BLaER1 (cell line): ENCODE data around the gene DCBLD1.
A peak's percentile ranks its signal among the peaks of the same experiment; 100 is the strongest.

Experiments used
- H3K27ac ChIP-seq: shearing (Covaris generic); formaldehyde crosslinking; 2 replicates; pipeline ENCODE4 v1.8.1; 2022
- H3K27me3 ChIP-seq: shearing (Covaris generic); formaldehyde crosslinking; 2 replicates; pipeline ENCODE4 v1.8.1; 2022
- H3K36me3 ChIP-seq: shearing (Covaris generic); formaldehyde crosslinking; 2 replicates; pipeline ENCODE4 v1.8.1; 2022
- H3K4me1 ChIP-seq: shearing (Covaris generic); formaldehyde crosslinking; 2 replicates; pipeline ENCODE4 v1.8.1; 2022
- H3K4me2 ChIP-seq: shearing (Covaris generic); formaldehyde crosslinking; 2 replicates; pipeline ENCODE4 v1.8.1; 2022
- H3K4me3 ChIP-seq: shearing (Covaris generic); formaldehyde crosslinking; 2 replicates; pipeline ENCODE4 v1.8.1; 2022
- H3K9ac ChIP-seq: shearing (Covaris generic); formaldehyde crosslinking; 2 replicates; pipeline ENCODE4 v1.8.1; 2022
- H3K9me3 ChIP-seq: shearing (Covaris generic); formaldehyde crosslinking; 2 replicates; pipeline ENCODE4 v1.8.1; 2022
- H4K20me1 ChIP-seq: shearing (Covaris generic); formaldehyde crosslinking; 2 replicates; pipeline ENCODE4 v1.8.1; 2022
- Cebpa-rat ChIP-seq: shearing (Covaris generic); IDR thresholded peaks from 2 replicates; pipeline ENCODE4 v1.8.1; 2022

The DCBLD1 gene

GRCh38 chr6:117540670-117541069, 58.2 kb downstream of the DCBLD1 start:
- Histone ChIP-seq H3K9me3 (no peaks in the 10 kb centered on the region), H3K27me3 (no peaks in the 10 kb centered on the region), H3K4me3 (no peak overlapping the region), H3K4me1 (no peaks in the 10 kb centered on the region), H3K9ac (no peak overlapping the region), H4K20me1 (no peaks in the 10 kb centered on the region), H3K36me3 (no peaks in the 10 kb centered on the region), H3K4me2 (no peak overlapping the region), H3K27ac (no peak overlapping the region)
- no peak for TF ChIP-seq Cebpa-rat

DNA sequence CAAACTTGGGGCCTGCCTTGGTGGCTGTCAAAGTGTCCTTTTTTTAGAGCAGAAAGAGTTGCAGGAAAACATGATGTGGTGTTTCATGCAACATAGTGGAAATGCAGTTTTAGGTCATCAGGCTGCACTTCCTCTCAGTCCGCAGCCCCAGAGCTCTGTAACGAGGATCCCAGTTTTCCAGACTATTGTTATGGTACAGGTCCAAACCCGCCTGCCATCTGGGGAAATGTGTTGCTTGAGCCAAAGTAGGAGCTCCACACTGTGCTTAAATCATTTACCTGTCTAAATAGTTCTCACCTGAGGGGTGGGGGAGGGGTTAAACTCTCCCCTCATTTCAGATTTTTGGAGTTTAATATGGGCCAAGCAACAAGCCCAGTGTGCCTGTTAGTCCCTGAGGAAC, 60.0 kb downstream of the DCBLD1 start:
- H3K36me3 ChIP-seq, result no peaks in the 10 kb centered on the region
- H3K27ac ChIP-seq, result no peak overlapping the region

GRCh38 chr6:117544716-117545115, 62.2 kb downstream of the DCBLD1 start:
- H3K9ac ChIP-seq, result no peak overlapping the region
- H3K4me3 ChIP-seq, result no peak overlapping the region
- TF ChIP-seq Cebpa-rat, result no peak

More for the DNA sequence above, 60.0 kb downstream of the DCBLD1 start:
- Histone ChIP-seq H3K27me3 (0 out of 2 replicates have a peak, but pooled peaks cover under 1% of the 10 kb centered on the region), H3K4me1 (peaks cover 2% of the 10 kb centered on the region), H3K4me3 (no peak overlapping the region), H3K9me3 (no peaks in the 10 kb centered on the region), H3K4me2 (no peak overlapping the region), H3K9ac (no peak overlapping the region), H4K20me1 (no peaks in the 10 kb centered on the region)
- no peak for TF ChIP-seq Cebpa-rat

DNA sequence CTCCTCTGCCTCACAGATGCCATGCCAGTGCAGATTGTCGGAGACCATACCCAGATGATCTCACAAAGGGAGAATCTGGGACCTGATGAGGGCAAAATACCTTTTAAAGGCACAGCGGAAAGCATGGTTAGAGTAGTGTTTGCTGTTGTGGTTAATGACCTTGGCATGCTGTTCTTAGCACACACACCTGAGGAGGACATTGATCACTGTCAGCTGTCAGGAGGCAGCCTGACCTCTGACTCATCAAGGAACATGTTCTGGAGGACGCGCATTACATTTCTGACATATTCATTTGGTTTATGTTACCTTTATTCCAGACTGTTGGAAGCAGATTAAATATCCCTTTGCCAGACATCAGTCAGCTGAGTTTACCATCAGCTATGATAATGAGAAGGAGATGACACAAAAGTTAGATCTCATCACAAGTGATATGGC, 62.7 kb downstream of the DCBLD1 start:
- Histone ChIP-seq H3K36me3 (no peaks in the 10 kb centered on the region), H3K4me1 (peaks cover 26% of the 10 kb centered on the region), H4K20me1 (no peaks in the 10 kb centered on the region), H3K9ac (no peak overlapping the region), H3K4me2 (no peak overlapping the region), H3K9me3 (peaks cover 6% of the 10 kb centered on the region), H3K27me3 (peaks cover 6% of the 10 kb centered on the region; the same call in 1 of the 2 replicates), H3K27ac (no peak overlapping the region), H3K4me3 (no peak overlapping the region)
- no peak for TF ChIP-seq Cebpa-rat

More at GRCh38 chr6:117544716-117545115, 62.2 kb downstream of the DCBLD1 start:
- Histone ChIP-seq H3K4me1 (peaks cover 25% of the 10 kb centered on the region), H3K27ac (no peak overlapping the region), H3K36me3 (no peaks in the 10 kb centered on the region), H3K27me3 (peaks cover 6% of the 10 kb centered on the region; the same call in 1 of the 2 replicates), H3K4me2 (no peak overlapping the region), H4K20me1 (no peaks in the 10 kb centered on the region), H3K9me3 (peaks cover 6% of the 10 kb centered on the region)

GRCh38 chr6:117546674-117547073, 64.2 kb downstream of the DCBLD1 start:
- H3K4me3 ChIP-seq, result no peak overlapping the region
- peaks cover 6% of the 10 kb centered on the region; the same call in 1 of the 2 replicates for H3K27me3 ChIP-seq
- no peak overlapping the region for H3K27ac ChIP-seq
- TF ChIP-seq Cebpa-rat, result no peak
- H3K4me2 ChIP-seq, result no peak overlapping the region
- no peaks in the 10 kb centered on the region for H4K20me1 ChIP-seq
- H3K9me3 ChIP-seq, result peaks cover 6% of the 10 kb centered on the region
- H3K9ac ChIP-seq, result no peak overlapping the region
- H3K4me1 ChIP-seq, result peaks cover 26% of the 10 kb centered on the region
- H3K36me3 ChIP-seq, result no peaks in the 10 kb centered on the region

GRCh38 chr6:117547688-117548621, 65.5 kb downstream of the DCBLD1 start:
- H3K36me3 ChIP-seq, result no peaks in the 10 kb centered on the region
- no peak overlapping the region for H3K27ac ChIP-seq
- peaks cover 6% of the 10 kb centered on the region for H3K9me3 ChIP-seq
- peak overlapping the region; percentile 30 for H3K4me2 ChIP-seq
- H4K20me1 ChIP-seq, result no peaks in the 10 kb centered on the region
- peaks cover 6% of the 10 kb centered on the region; the same call in 1 of the 2 replicates for H3K27me3 ChIP-seq
- H3K4me3 ChIP-seq, result no peak overlapping the region
- no peak for TF ChIP-seq Cebpa-rat
- no peak overlapping the region for H3K9ac ChIP-seq
- H3K4me1 ChIP-seq, result peaks cover 29% of the 10 kb centered on the region

- no peaks in the 10 kb centered on the region for H3K36me3 ChIP-seq
- peaks cover 6% of the 10 kb centered on the region for H3K9me3 ChIP-seq
- H3K27ac ChIP-seq, result no peak overlapping the region
- TF ChIP-seq Cebpa-rat, result no peak
- no peak overlapping the region for H3K9ac ChIP-seq
- no peak overlapping the region for H3K4me3 ChIP-seq
- no peaks in the 10 kb centered on the region for H4K20me1 ChIP-seq
- peaks cover 6% of the 10 kb centered on the region; the same call in 1 of the 2 replicates for H3K27me3 ChIP-seq
- peaks cover 33% of the 10 kb centered on the region for H3K4me1 ChIP-seq
- H3K4me2 ChIP-seq, result peak overlapping the region; percentile 30
Measured at GRCh38 chr6:117548797-117549301, 66.4 kb downstream of the DCBLD1 start.

GRCh38 chr6:117549611-117550010, 67.1 kb downstream of the DCBLD1 start:
- Histone ChIP-seq H3K4me1 (peaks cover 33% of the 10 kb centered on the region), H3K36me3 (no peaks in the 10 kb centered on the region), H3K9me3 (peaks cover 6% of the 10 kb centered on the region), H4K20me1 (no peaks in the 10 kb centered on the region), H3K9ac (no peak overlapping the region), H3K27me3 (peaks cover 6% of the 10 kb centered on the region; the same call in 1 of the 2 replicates), H3K27ac (no peak overlapping the region), H3K4me2 (no peak overlapping the region), H3K4me3 (no peak overlapping the region)
- TF ChIP-seq Cebpa-rat, result no peak

DNA sequence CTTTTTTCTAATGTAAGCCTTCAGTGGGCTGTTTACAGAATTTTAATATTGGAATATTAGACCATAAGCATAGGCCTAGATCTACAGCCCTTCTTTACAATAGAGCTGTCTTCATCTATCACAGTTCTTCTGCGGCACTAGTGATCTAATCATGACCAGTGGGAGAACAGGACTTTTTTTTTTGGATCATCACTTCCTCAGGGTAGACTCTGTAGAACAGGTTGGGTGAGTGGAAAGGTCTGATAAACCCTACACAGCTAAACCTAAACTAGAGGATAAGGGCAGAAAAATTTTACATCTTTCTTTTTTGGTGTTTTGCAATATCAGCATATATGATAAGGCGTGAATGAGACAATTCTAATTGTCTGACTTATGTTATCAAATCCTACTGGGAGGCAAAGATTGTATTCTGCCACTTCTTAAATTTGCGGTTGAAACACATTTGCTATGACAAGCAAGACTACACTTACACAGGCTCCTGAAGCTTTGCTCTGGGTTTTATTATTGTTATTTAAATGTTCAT, 67.7 kb downstream of the DCBLD1 start:
- H3K4me1 ChIP-seq, result peaks cover 33% of the 10 kb centered on the region
- no peak overlapping the region for H3K4me3 ChIP-seq
- peaks cover 6% of the 10 kb centered on the region; the same call in 1 of the 2 replicates for H3K27me3 ChIP-seq
- no peak overlapping the region for H3K27ac ChIP-seq
- H3K9ac ChIP-seq, result no peak overlapping the region
- no peaks in the 10 kb centered on the region for H4K20me1 ChIP-seq
- H3K9me3 ChIP-seq, result peaks cover 6% of the 10 kb centered on the region
- no peak overlapping the region for H3K4me2 ChIP-seq
- TF ChIP-seq Cebpa-rat, result no peak
- H3K36me3 ChIP-seq, result no peaks in the 10 kb centered on the region
